HG02938 (cell line): ENCODE data around the gene TECR.
"Not testable (repeated sequence)": the region's sequence is repeated elsewhere in the genome, so short reads cannot be mapped to it uniquely, and the experiment has no call there.

Source experiments
- ATAC-seq: cut with Tn5 transposase; IDR thresholded peaks from one replicate; pipeline ENCODE4 v1.9.1; 2021; ENCODE audit warnings: mild to moderate bottlenecking, moderate library complexity; ENCODE audit not compliant: unreplicated experiment

Gene TECR

GRCh38 chr19:14580623-14581237 lies 51.3 kb downstream of the TECR start:
- no peak for ATAC-seq

GRCh38 chr19:14582894-14583340 lies 53.5 kb downstream of the TECR start, which contains the start of gene CLEC17A:
Gene CLEC17A (plus strand): TSS chr19:14583084. CDS start chr19:14583161, 77 bp downstream.
- ATAC-seq, result no peak

GRCh38 chr19:14584372-14584771 lies 55.0 kb downstream of the TECR start:
- not testable (repeated sequence) for ATAC-seq

- peak; percentile 66 for ATAC-seq
These were observed 55.8 kb downstream of the TECR start for GRCh38 chr19:14585187-14585586.

- ATAC-seq, result peak; percentile 34
These were observed 60.0 kb downstream of the TECR start for GRCh38 chr19:14589433-14589832.

GRCh38 chr19:14595558-14595957 lies 66.2 kb downstream of the TECR start:
- ATAC-seq, result no peak

- ATAC-seq, result no peak
These were observed 70.3 kb downstream of the TECR start for GRCh38 chr19:14599548-14600147.

GRCh38 chr19:14603990-14604387 lies 74.6 kb downstream of the TECR start:
- peak; percentile 76 for ATAC-seq

- ATAC-seq, result no peak
These were observed 77.2 kb downstream of the TECR start for GRCh38 chr19:14606627-14607026.

- no peak for ATAC-seq
These were observed 81.7 kb downstream of the TECR start for GRCh38 chr19:14611051-14611450.

- not testable (repeated sequence) for ATAC-seq
These were observed 82.8 kb downstream of the TECR start for GRCh38 chr19:14612242-14612641.

- no peak for ATAC-seq
These were observed 83.3 kb downstream of the TECR start for GRCh38 chr19:14612657-14613056.

- ATAC-seq, result not testable (repeated sequence)
These were observed 84.2 kb downstream of the TECR start for GRCh38 chr19:14613399-14614098.

GRCh38 chr19:14614099-14614412 lies 84.7 kb downstream of the TECR start:
- ATAC-seq, result no peak
